ENCODE measurements around the gene ATXN7L1.

Gene ATXN7L1

DNA sequence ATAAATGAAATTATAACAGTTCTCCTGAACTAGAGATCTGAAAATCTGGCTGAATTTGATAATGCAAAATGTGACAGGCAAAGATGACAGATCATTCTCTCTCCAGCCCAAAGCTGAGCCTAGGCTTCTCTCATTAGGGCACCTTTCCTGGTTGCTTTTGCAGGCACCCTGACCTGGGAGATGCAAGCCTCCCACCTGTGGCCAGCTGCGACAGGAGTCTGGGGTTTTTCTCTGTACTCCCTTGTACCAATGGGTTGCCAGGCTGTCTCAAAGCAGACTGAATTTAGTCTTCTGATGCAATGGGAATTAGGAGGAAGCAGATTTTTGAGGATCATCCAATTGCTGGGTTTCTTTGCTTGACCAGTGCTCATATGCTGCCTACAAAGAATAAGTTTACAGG is 210.1 kb downstream of the ATXN7L1 start:
- no peaks in the 10 kb centered on the region for H3K27me3 ChIP-seq (ENCODE audit: control insufficient read depth in 3 of 3, insufficient read depth in 3 of 3, low read depth in 1 of 3, low read length in 3 of 3)
- H3K36me3 ChIP-seq (replicated peaks in 1 of 2; ENCODE audit: control insufficient read depth in 2 of 2, insufficient read depth in 2 of 2, low read length in 2 of 2): peaks cover 3 to 9% of the 10 kb centered on the region in 2 donors
- no peak overlapping the region for H4K8ac ChIP-seq (ENCODE audit: low read depth, low read length)
- H2BK5ac ChIP-seq (ENCODE audit: low read length): no peak overlapping the region
- no peak overlapping the region for H2BK120ac ChIP-seq (ENCODE audit: low read depth, low read length)
- H3K79me1 ChIP-seq (ENCODE audit: low read depth, low read length): no peaks in the 10 kb centered on the region
- no peak overlapping the region for H3K4ac ChIP-seq (ENCODE audit: low read length)
- H4K91ac ChIP-seq (ENCODE audit: low read depth, low read length, poor library complexity): no peak overlapping the region
- H3K4me2 ChIP-seq (ENCODE audit: insufficient read depth, low read length, poor library complexity, severe bottlenecking): no peak overlapping the region
- H3K27ac ChIP-seq (replicated peaks; ENCODE audit: low read length): no peak overlapping the region
- no peak overlapping the region for H2AK5ac ChIP-seq (ENCODE audit: low read depth, low read length)
- H2AFZ ChIP-seq (ENCODE audit: low read length): no peak overlapping the region
- H3K9me3 ChIP-seq (replicated peaks in 1 of 2; ENCODE audit: control insufficient read depth in 2 of 2, insufficient read depth in 1 of 2, low read depth in 1 of 2, low read length in 2 of 2): no peaks in the 10 kb centered on the region
- H3K23ac ChIP-seq (ENCODE audit: low read depth, low read length, poor library complexity): no peak overlapping the region
- no peak overlapping the region for H2BK12ac ChIP-seq (ENCODE audit: low read length)
- H3K9ac ChIP-seq (ENCODE audit: low read depth, low read length, poor library complexity): no peak overlapping the region
- WGBS, 2 donors (ENCODE audit: extremely low coverage in 2 of 2, insufficient read length in 2 of 2, insufficient replicate concordance in 1 of 2): no CpG with 5 or more reads among the region's 1 CpG
- H3K18ac ChIP-seq (ENCODE audit: low read length): no peak overlapping the region
- DNase-seq (ENCODE audit: low spot score): no peak
- H3K4me1 ChIP-seq (ENCODE audit: control insufficient read depth in 2 of 2, insufficient read depth in 1 of 2, low read depth in 1 of 2, low read length in 2 of 2): peaks cover 0 to 9% of the 10 kb centered on the region in 2 donors
- H3K14ac ChIP-seq (ENCODE audit: low read length): no peak overlapping the region
- H2BK15ac ChIP-seq (ENCODE audit: low read length): no peak overlapping the region
- no peak overlapping the region for H3K4me3 ChIP-seq (ENCODE audit: low read length in 2 of 2)

- Histone ChIP-seq H3K4me3 (ENCODE audit: low read length in 2 of 2) (no peak overlapping the region), H3K14ac (ENCODE audit: low read length) (peak overlapping the region; percentile 95), H3K27me3 (ENCODE audit: control insufficient read depth in 3 of 3, insufficient read depth in 3 of 3, low read depth in 1 of 3, low read length in 3 of 3) (no peaks in the 10 kb centered on the region), H3K23ac (ENCODE audit: low read depth, low read length, poor library complexity) (no peak overlapping the region), H2AFZ (ENCODE audit: low read length) (no peak overlapping the region), H4K91ac (ENCODE audit: low read depth, low read length, poor library complexity) (no peak overlapping the region), H4K8ac (ENCODE audit: low read depth, low read length) (no peak overlapping the region), H2BK5ac (ENCODE audit: low read length) (no peak overlapping the region), H3K4me2 (ENCODE audit: insufficient read depth, low read length, poor library complexity, severe bottlenecking) (no peak overlapping the region), H2BK120ac (ENCODE audit: low read depth, low read length) (no peak overlapping the region), H3K4me1 (ENCODE audit: control insufficient read depth in 2 of 2, insufficient read depth in 1 of 2, low read depth in 1 of 2, low read length in 2 of 2) (peaks cover 0 to 9% of the 10 kb centered on the region in 2 donors), H3K9ac (ENCODE audit: low read depth, low read length, poor library complexity) (no peak overlapping the region), H2BK12ac (ENCODE audit: low read length) (no peak overlapping the region), H3K27ac (replicated peaks; ENCODE audit: low read length) (no peak overlapping the region), H2BK15ac (ENCODE audit: low read length) (no peak overlapping the region), H3K4ac (ENCODE audit: low read length) (no peak overlapping the region), H3K36me3 (replicated peaks in 1 of 2; ENCODE audit: control insufficient read depth in 2 of 2, insufficient read depth in 2 of 2, low read length in 2 of 2) (peaks cover 3 to 14% of the 10 kb centered on the region in 2 donors), H3K79me1 (ENCODE audit: low read depth, low read length) (no peaks in the 10 kb centered on the region), H3K18ac (ENCODE audit: low read length) (no peak overlapping the region), H2AK5ac (ENCODE audit: low read depth, low read length) (no peak overlapping the region), H3K9me3 (replicated peaks in 1 of 2; ENCODE audit: control insufficient read depth in 2 of 2, insufficient read depth in 1 of 2, low read depth in 1 of 2, low read length in 2 of 2) (no peaks in the 10 kb centered on the region)
- no CpG with 5 or more reads among the region's 7 CpGs for WGBS, 2 donors (ENCODE audit: extremely low coverage in 2 of 2, insufficient read length in 2 of 2, insufficient replicate concordance in 1 of 2)
- no peak for DNase-seq (ENCODE audit: low spot score)
Observed at GRCh38 chr7:105665684-105666083, 210.7 kb downstream of the ATXN7L1 start.

DNA sequence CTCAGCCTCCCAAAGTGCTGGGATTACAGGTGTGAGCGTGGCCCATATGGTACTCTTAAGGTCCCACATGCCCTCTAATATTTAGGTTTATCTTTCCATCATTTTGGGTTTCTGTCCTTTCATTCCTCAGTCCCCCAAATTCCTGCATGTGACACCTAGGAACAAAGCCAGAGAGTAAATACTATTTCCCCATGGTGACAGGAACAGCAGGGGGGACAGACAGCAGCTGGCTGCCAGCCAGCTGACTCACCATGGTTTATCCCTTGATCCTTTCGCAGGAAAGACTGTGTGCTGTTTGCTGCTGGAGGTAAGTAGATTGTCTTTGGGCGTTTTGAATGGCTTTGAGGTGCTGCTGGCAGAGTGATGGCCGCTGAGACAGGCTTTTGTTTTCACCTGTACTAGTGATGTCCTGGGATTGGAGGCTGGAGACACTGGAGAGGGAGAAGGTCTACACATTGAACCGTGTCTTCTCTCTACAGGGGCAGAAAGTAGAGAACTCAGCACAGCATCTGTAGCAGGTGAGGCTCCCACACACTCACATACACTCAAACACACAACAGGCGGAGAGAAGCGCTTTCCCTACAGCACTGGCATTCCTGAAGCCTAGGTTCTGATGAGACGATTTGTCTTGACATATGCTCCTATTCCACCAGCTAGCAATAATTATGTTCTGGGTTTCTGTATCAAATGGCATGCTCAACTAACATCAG is 211.4 kb downstream of the ATXN7L1 start:
- peaks cover 3 to 14% of the 10 kb centered on the region in 2 donors for H3K36me3 ChIP-seq (replicated peaks in 1 of 2; ENCODE audit: control insufficient read depth in 2 of 2, insufficient read depth in 2 of 2, low read length in 2 of 2)
- H3K9me3 ChIP-seq (replicated peaks in 1 of 2; ENCODE audit: control insufficient read depth in 2 of 2, insufficient read depth in 1 of 2, low read depth in 1 of 2, low read length in 2 of 2): no peaks in the 10 kb centered on the region
- no peak overlapping the region for H3K4me2 ChIP-seq (ENCODE audit: insufficient read depth, low read length, poor library complexity, severe bottlenecking)
- H2AK5ac ChIP-seq (ENCODE audit: low read depth, low read length): no peak overlapping the region
- H2BK5ac ChIP-seq (ENCODE audit: low read length): no peak overlapping the region
- DNase-seq (ENCODE audit: low spot score): no peak
- H3K4ac ChIP-seq (ENCODE audit: low read length): no peak overlapping the region
- no peak overlapping the region for H2BK12ac ChIP-seq (ENCODE audit: low read length)
- H3K4me1 ChIP-seq (ENCODE audit: control insufficient read depth in 2 of 2, insufficient read depth in 1 of 2, low read depth in 1 of 2, low read length in 2 of 2): peaks cover 0 to 9% of the 10 kb centered on the region in 2 donors
- no peak overlapping the region for H3K27ac ChIP-seq (replicated peaks; ENCODE audit: low read length)
- no peak overlapping the region for H3K14ac ChIP-seq (ENCODE audit: low read length)
- H3K9ac ChIP-seq (ENCODE audit: low read depth, low read length, poor library complexity): no peak overlapping the region
- no peak overlapping the region for H2AFZ ChIP-seq (ENCODE audit: low read length)
- no peak overlapping the region for H3K23ac ChIP-seq (ENCODE audit: low read depth, low read length, poor library complexity)
- H3K4me3 ChIP-seq (ENCODE audit: low read length in 2 of 2): no peak overlapping the region
- no peak overlapping the region for H4K91ac ChIP-seq (ENCODE audit: low read depth, low read length, poor library complexity)
- H2BK15ac ChIP-seq (ENCODE audit: low read length): no peak overlapping the region
- no peaks in the 10 kb centered on the region for H3K27me3 ChIP-seq (ENCODE audit: control insufficient read depth in 3 of 3, insufficient read depth in 3 of 3, low read depth in 1 of 3, low read length in 3 of 3)
- no CpG with 5 or more reads among the region's 8 CpGs for WGBS, 2 donors (ENCODE audit: extremely low coverage in 2 of 2, insufficient read length in 2 of 2, insufficient replicate concordance in 1 of 2)
- no peak overlapping the region for H3K18ac ChIP-seq (ENCODE audit: low read length)
- no peak overlapping the region for H4K8ac ChIP-seq (ENCODE audit: low read depth, low read length)
- H3K79me1 ChIP-seq (ENCODE audit: low read depth, low read length): no peaks in the 10 kb centered on the region
- no peak overlapping the region for H2BK120ac ChIP-seq (ENCODE audit: low read depth, low read length)

DNA sequence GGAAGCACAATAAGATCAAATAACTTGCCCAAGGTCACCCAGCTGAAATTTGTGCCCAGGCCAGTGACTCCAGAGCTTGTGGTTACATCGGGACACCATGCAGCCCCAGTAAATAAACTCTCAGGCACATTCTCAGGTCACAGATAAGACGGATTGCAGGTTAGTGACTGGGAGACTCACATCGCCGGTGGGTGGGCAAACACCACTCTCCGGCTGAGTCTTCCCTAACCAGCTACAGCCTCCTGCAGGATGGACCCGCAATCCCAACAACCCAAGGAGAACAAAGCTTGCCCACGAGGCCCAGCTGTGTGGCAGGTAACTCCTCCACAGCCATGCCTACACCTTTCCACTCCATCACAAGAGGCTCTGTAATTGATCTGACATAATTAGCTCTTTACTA is 213.4 kb downstream of the ATXN7L1 start:
- Histone ChIP-seq H2AFZ (ENCODE audit: low read length) (no peak overlapping the region), H3K27ac (replicated peaks; ENCODE audit: low read length) (no peak overlapping the region), H3K4ac (ENCODE audit: low read length) (no peak overlapping the region), H3K14ac (ENCODE audit: low read length) (no peak overlapping the region), H2BK15ac (ENCODE audit: low read length) (no peak overlapping the region), H2BK5ac (ENCODE audit: low read length) (no peak overlapping the region), H2BK120ac (ENCODE audit: low read depth, low read length) (no peak overlapping the region), H3K9ac (ENCODE audit: low read depth, low read length, poor library complexity) (no peak overlapping the region), H2AK5ac (ENCODE audit: low read depth, low read length) (no peak overlapping the region), H4K8ac (ENCODE audit: low read depth, low read length) (no peak overlapping the region), H3K4me2 (ENCODE audit: insufficient read depth, low read length, poor library complexity, severe bottlenecking) (no peak overlapping the region), H3K4me1 (ENCODE audit: control insufficient read depth in 2 of 2, insufficient read depth in 1 of 2, low read depth in 1 of 2, low read length in 2 of 2) (peaks cover 0 to 9% of the 10 kb centered on the region in 2 donors), H3K27me3 (ENCODE audit: control insufficient read depth in 3 of 3, insufficient read depth in 3 of 3, low read depth in 1 of 3, low read length in 3 of 3) (no peaks in the 10 kb centered on the region), H3K9me3 (replicated peaks in 1 of 2; ENCODE audit: control insufficient read depth in 2 of 2, insufficient read depth in 1 of 2, low read depth in 1 of 2, low read length in 2 of 2) (no peaks in the 10 kb centered on the region), H3K23ac (ENCODE audit: low read depth, low read length, poor library complexity) (no peak overlapping the region), H2BK12ac (ENCODE audit: low read length) (no peak overlapping the region), H3K36me3 (replicated peaks in 1 of 2; ENCODE audit: control insufficient read depth in 2 of 2, insufficient read depth in 2 of 2, low read length in 2 of 2) (peaks cover 3 to 14% of the 10 kb centered on the region in 2 donors), H3K18ac (ENCODE audit: low read length) (no peak overlapping the region), H3K79me1 (ENCODE audit: low read depth, low read length) (no peaks in the 10 kb centered on the region), H3K4me3 (ENCODE audit: low read length in 2 of 2) (no peak overlapping the region), H4K91ac (ENCODE audit: low read depth, low read length, poor library complexity) (no peak overlapping the region)
- WGBS, 2 donors (ENCODE audit: extremely low coverage in 2 of 2, insufficient read length in 2 of 2, insufficient replicate concordance in 1 of 2): no CpG with 5 or more reads among the region's 7 CpGs
- no peak for DNase-seq (ENCODE audit: low spot score)

Measured in neuronal stem cell (in vitro differentiated cells).